Adrenal gland (tissue), 5 donors: ENCODE results near the gene FSTL5.

Experiments
- POLR2A ChIP-seq, 2 donors: fragments of 450-650 bp; IDR thresholded peaks; one replicate each; pipeline ENCODE4 v1.6.1; 2017; ENCODE audit warnings: antibody characterized with exemption in 2 of 2, mild to moderate bottlenecking in 2 of 2, moderate library complexity in 1 of 2
- TF ChIP-seq, protein P1 (sequence below), 6 experiments: fragments of 450-650 bp in 4 of 6; fragments of 200-600 bp in 2 of 6; sonication (generic) in 1 of 6; IDR thresholded peaks; 1 replicate in 5 of 6; 2 replicates in 1 of 6; pipeline versions ENCODE4 v1.5.1 to v1.8.0; 2016 to 2021; ENCODE audit warnings: antibody characterized with exemption in 6 of 6, mild to moderate bottlenecking in 2 of 6, moderate library complexity in 1 of 6
- donor health status: DM: no; HTN: no; CAD: no.

DNA sequence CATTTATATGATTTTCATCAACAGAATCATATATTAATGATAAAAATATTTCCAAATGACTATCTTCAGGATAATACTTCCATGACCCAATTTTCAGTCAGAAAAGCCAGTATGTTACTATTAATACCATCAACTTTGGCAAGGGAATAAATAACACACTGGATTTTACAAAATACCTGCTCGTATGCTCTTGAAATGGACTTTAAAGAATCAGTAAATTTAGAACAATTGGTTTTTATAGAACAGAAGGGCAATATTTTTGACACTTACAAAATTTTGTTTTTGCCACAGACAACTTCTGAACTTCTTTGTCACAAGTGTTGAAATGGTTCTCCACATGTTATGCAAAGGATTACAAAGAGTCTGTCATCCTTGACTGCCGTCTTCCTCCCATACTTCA lies 700.4 kb downstream of the FSTL5 start:
- TF ChIP-seq, protein P1, sequence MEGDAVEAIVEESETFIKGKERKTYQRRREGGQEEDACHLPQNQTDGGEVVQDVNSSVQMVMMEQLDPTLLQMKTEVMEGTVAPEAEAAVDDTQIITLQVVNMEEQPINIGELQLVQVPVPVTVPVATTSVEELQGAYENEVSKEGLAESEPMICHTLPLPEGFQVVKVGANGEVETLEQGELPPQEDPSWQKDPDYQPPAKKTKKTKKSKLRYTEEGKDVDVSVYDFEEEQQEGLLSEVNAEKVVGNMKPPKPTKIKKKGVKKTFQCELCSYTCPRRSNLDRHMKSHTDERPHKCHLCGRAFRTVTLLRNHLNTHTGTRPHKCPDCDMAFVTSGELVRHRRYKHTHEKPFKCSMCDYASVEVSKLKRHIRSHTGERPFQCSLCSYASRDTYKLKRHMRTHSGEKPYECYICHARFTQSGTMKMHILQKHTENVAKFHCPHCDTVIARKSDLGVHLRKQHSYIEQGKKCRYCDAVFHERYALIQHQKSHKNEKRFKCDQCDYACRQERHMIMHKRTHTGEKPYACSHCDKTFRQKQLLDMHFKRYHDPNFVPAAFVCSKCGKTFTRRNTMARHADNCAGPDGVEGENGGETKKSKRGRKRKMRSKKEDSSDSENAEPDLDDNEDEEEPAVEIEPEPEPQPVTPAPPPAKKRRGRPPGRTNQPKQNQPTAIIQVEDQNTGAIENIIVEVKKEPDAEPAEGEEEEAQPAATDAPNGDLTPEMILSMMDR (IDR thresholded peaks at IDR 0.05) = no peak
- TF ChIP-seq POLR2A (IDR thresholded peaks at IDR 0.05) = no peak
